HepG2 (cell line): Measurements from ENCODE around the gene CD180. TPM values are rescaled to one million over a fixed set of nuclear protein-coding genes. Genes with fewer than 3 reads are reported as not detected.

Experiments
- CAMTA2 ChIP-seq: sonication (generic); formaldehyde crosslinking; IDR thresholded peaks from 2 replicates; pipeline ENCODE4 v1.4.0; 2020; ENCODE audit warnings: mild to moderate bottlenecking, missing genetic modification reagents, borderline replicate concordance
- FOXA1 ChIP-seq, 2 experiments: fragments of 450-650 bp in 1 of 2; sonication (generic) in 1 of 2; formaldehyde crosslinking in 1 of 2; IDR thresholded peaks; 2 replicates each; pipeline versions ENCODE4 v1.4.0 to v1.6.1; 2016 to 2020; ENCODE audit warnings: missing genetic modification reagents in 1 of 2
- HDAC2 ChIP-seq: sonication (generic); formaldehyde crosslinking; IDR thresholded peaks from 2 replicates; pipeline ENCODE4 v1.4.0; 2020; ENCODE audit warnings: missing genetic modification reagents
- HNF4A ChIP-seq: sonication (generic); formaldehyde crosslinking; IDR thresholded peaks from 2 replicates; pipeline ENCODE4 v1.4.0; 2020; ENCODE audit warnings: missing genetic modification reagents
- KAT8 ChIP-seq: IDR thresholded peaks from 2 replicates; pipeline ENCODE4 v1.6.1; 2016; ENCODE audit warnings: missing genetic modification reagents, missing compliant biosample characterization
- KLF9 ChIP-seq: IDR thresholded peaks from 2 replicates; pipeline ENCODE4 v1.6.1; 2016; ENCODE audit warnings: low read depth
- RAD51 ChIP-seq: fragments of 450-650 bp; IDR thresholded peaks from 2 replicates; pipeline ENCODE4 v1.6.1; 2016; ENCODE audit warnings: borderline replicate concordance
- RFXAP ChIP-seq: sonication (generic); formaldehyde crosslinking; IDR thresholded peaks from 2 replicates; pipeline ENCODE4 v1.4.0; 2020; ENCODE audit warnings: missing genetic modification reagents, borderline replicate concordance
- TAF1 ChIP-seq: sonication (generic); formaldehyde crosslinking; IDR thresholded peaks from 2 replicates; pipeline ENCODE4 v1.4.0; 2020; ENCODE audit warnings: missing genetic modification reagents
- ZFP36 ChIP-seq: fragments of 150-350 bp; IDR thresholded peaks from 2 replicates; pipeline ENCODE4 v1.6.1; 2018; ENCODE audit warnings: borderline replicate concordance, low read length, low read depth; ENCODE audit not compliant: partially characterized antibody
- ZFP37 ChIP-seq: sonication (generic); formaldehyde crosslinking; IDR thresholded peaks from 2 replicates; pipeline ENCODE4 v1.4.0; 2020; ENCODE audit warnings: missing genetic modification reagents, borderline replicate concordance
- ZIK1 ChIP-seq: sonication (generic); formaldehyde crosslinking; IDR thresholded peaks from 2 replicates; pipeline ENCODE4 v1.5.0; 2020; ENCODE audit warnings: mild to moderate bottlenecking, low read depth, missing genetic modification reagents, borderline replicate concordance
- ZKSCAN8 ChIP-seq: IDR thresholded peaks from 2 replicates; pipeline ENCODE4 v1.6.1; 2016; ENCODE audit warnings: borderline replicate concordance, missing genetic modification reagents, missing compliant biosample characterization
- ZNF124 ChIP-seq: sonication (generic); formaldehyde crosslinking; IDR thresholded peaks from 2 replicates; pipeline ENCODE4 v1.4.0; 2020; ENCODE audit warnings: missing genetic modification reagents
- ZNF546 ChIP-seq: sonication (generic); formaldehyde crosslinking; conservative IDR thresholded peaks from 2 replicates; pipeline ENCODE4 v1.8.1; 2023; ENCODE audit warnings: mild to moderate bottlenecking, missing genetic modification reagents
- ZNF644 ChIP-seq: IDR thresholded peaks from 2 replicates; pipeline ENCODE4 v1.6.1; 2016; ENCODE audit warnings: low read depth
- polyA plus RNA-seq, 8 experiments: library from polyadenylated mRNA; depleted of rRNA in 3 of 8; stranded (reverse) in 7 of 8; unstranded in 1 of 8; fragments of >200 nt; fragmentation: Illumina TruSeq in 4 of 8; extraction: Trizol in 4 of 8; gene quantifications; 2 replicates each; pipeline versions ENCODE4 v1.2.1 to v1.2.3, GENCODE V29; 2011 to 2016; ENCODE audit warnings: low read depth in 4 of 8, missing spikeins in 1 of 8, mixed read lengths in 1 of 8; ENCODE audit not compliant: insufficient read depth in 1 of 8
- total RNA-seq, 5 experiments: library from RNA; depleted of rRNA; stranded (reverse); fragments of >200 nt; fragmentation: Illumina TruSeq; extraction: Trizol; gene quantifications; 2 replicates each; pipeline ENCODE4 v1.2.3, GENCODE V29; 2016; ENCODE audit warnings: low read depth in 1 of 5
- TF ChIP-seq, protein P1 (sequence below): IDR thresholded peaks from 2 replicates; pipeline ENCODE4 v1.6.1; 2016; ENCODE audit warnings: missing genetic modification reagents, missing compliant biosample characterization
- TF ChIP-seq, protein P2 (sequence below): fragments of 450-650 bp; IDR thresholded peaks from 2 replicates; pipeline ENCODE4 v1.6.1; 2017; ENCODE audit warnings: mild to moderate bottlenecking
- TF ChIP-seq, protein P3 (sequence below): IDR thresholded peaks from 2 replicates; pipeline ENCODE4 v1.6.1; 2016; ENCODE audit warnings: mild to moderate bottlenecking
- TF ChIP-seq, protein P4 (sequence below): sonication (generic); formaldehyde crosslinking; IDR thresholded peaks from 2 replicates; pipeline ENCODE4 v1.5.0; 2020; ENCODE audit warnings: mild to moderate bottlenecking, missing genetic modification reagents
- TF ChIP-seq, protein P5 (sequence below): sonication (generic); formaldehyde crosslinking; IDR thresholded peaks from 2 replicates; pipeline ENCODE4 v1.5.1; 2020; ENCODE audit warnings: missing genetic modification reagents, mild to moderate bottlenecking, borderline replicate concordance

CD180 gene
- total and polyA plus RNA-seq, 2 of the 13 experiments (the other 11 are each of a cell fraction or from before 2014, with no cell fraction given): not detected

DNA sequence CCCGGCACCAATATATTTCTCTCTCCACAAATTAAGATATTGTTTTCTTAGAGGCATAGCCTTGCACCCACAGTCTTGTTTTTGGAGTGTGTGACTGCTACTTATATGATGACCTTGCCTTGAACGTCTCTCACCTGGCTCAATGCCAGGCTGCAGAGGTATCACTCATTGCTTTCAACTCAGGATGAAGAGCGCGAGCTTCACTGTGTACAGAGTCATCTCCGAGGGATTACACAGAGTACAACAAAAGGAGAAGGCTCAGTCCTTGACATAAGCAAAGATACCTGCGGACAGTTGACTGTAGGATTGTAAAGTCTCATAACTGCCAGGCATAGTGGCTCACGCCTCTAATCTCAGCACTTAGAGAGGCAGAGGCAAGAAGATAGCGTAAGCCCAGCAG is 53.8 kb downstream of the CD180 start (continued):
- TF ChIP-seq, protein P1, sequence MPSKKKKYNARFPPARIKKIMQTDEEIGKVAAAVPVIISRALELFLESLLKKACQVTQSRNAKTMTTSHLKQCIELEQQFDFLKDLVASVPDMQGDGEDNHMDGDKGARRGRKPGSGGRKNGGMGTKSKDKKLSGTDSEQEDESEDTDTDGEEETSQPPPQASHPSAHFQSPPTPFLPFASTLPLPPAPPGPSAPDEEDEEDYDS: 0 out of 2 replicates have a peak, but pooled peaks have one; percentile 16
- TF ChIP-seq, protein P2, sequence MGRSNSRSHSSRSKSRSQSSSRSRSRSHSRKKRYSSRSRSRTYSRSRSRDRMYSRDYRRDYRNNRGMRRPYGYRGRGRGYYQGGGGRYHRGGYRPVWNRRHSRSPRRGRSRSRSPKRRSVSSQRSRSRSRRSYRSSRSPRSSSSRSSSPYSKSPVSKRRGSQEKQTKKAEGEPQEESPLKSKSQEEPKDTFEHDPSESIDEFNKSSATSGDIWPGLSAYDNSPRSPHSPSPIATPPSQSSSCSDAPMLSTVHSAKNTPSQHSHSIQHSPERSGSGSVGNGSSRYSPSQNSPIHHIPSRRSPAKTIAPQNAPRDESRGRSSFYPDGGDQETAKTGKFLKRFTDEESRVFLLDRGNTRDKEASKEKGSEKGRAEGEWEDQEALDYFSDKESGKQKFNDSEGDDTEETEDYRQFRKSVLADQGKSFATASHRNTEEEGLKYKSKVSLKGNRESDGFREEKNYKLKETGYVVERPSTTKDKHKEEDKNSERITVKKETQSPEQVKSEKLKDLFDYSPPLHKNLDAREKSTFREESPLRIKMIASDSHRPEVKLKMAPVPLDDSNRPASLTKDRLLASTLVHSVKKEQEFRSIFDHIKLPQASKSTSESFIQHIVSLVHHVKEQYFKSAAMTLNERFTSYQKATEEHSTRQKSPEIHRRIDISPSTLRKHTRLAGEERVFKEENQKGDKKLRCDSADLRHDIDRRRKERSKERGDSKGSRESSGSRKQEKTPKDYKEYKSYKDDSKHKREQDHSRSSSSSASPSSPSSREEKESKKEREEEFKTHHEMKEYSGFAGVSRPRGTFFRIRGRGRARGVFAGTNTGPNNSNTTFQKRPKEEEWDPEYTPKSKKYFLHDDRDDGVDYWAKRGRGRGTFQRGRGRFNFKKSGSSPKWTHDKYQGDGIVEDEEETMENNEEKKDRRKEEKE: no peak
- TF ChIP-seq ZFP37 (no peak), KAT8 (no peak), KLF9 (CRISPR knock-in tag) (no peak), HDAC2 (CRISPR knock-in tag) (peak; percentile 31; the same call in 1 of the 2 replicates), RAD51 (no peak), ZNF124 (CRISPR knock-in tag) (no peak), HNF4A (CRISPR knock-in tag) (peak; percentile 31; the same call in 1 of the 2 replicates), ZNF546 (CRISPR knock-in tag) (no peak), TAF1 (no peak), FOXA1 (IDR thresholded peaks at IDR 0.05) (no peak), FOXA1 (CRISPR knock-in tag; IDR thresholded peaks at IDR 0.05) (peak; percentile 64), CAMTA2 (CRISPR knock-in tag) (no peak), RFXAP (CRISPR knock-in tag) (no peak), ZNF644 (CRISPR knock-in tag) (0 out of 2 replicates have a peak, but pooled peaks have one; percentile 39), ZIK1 (CRISPR knock-in tag) (no peak), ZFP36 (no peak), ZKSCAN8 (CRISPR knock-in tag) (no peak)
- TF ChIP-seq, protein P3, sequence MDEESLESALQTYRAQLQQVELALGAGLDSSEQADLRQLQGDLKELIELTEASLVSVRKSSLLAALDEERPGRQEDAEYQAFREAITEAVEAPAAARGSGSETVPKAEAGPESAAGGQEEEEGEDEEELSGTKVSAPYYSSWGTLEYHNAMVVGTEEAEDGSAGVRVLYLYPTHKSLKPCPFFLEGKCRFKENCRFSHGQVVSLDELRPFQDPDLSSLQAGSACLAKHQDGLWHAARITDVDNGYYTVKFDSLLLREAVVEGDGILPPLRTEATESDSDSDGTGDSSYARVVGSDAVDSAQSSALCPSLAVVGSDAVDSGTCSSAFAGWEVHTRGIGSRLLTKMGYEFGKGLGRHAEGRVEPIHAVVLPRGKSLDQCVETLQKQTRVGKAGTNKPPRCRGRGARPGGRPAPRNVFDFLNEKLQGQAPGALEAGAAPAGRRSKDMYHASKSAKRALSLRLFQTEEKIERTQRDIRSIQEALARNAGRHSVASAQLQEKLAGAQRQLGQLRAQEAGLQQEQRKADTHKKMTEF: no peak
- TF ChIP-seq, protein P4, sequence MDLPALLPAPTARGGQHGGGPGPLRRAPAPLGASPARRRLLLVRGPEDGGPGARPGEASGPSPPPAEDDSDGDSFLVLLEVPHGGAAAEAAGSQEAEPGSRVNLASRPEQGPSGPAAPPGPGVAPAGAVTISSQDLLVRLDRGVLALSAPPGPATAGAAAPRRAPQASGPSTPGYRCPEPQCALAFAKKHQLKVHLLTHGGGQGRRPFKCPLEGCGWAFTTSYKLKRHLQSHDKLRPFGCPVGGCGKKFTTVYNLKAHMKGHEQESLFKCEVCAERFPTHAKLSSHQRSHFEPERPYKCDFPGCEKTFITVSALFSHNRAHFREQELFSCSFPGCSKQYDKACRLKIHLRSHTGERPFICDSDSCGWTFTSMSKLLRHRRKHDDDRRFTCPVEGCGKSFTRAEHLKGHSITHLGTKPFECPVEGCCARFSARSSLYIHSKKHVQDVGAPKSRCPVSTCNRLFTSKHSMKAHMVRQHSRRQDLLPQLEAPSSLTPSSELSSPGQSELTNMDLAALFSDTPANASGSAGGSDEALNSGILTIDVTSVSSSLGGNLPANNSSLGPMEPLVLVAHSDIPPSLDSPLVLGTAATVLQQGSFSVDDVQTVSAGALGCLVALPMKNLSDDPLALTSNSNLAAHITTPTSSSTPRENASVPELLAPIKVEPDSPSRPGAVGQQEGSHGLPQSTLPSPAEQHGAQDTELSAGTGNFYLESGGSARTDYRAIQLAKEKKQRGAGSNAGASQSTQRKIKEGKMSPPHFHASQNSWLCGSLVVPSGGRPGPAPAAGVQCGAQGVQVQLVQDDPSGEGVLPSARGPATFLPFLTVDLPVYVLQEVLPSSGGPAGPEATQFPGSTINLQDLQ (CRISPR knock-in tag): no peak
- TF ChIP-seq, protein P5, sequence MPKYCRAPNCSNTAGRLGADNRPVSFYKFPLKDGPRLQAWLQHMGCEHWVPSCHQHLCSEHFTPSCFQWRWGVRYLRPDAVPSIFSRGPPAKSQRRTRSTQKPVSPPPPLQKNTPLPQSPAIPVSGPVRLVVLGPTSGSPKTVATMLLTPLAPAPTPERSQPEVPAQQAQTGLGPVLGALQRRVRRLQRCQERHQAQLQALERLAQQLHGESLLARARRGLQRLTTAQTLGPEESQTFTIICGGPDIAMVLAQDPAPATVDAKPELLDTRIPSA (CRISPR knock-in tag): no peak
